ENCODE measurements around the gene OPCML.

DNA sequence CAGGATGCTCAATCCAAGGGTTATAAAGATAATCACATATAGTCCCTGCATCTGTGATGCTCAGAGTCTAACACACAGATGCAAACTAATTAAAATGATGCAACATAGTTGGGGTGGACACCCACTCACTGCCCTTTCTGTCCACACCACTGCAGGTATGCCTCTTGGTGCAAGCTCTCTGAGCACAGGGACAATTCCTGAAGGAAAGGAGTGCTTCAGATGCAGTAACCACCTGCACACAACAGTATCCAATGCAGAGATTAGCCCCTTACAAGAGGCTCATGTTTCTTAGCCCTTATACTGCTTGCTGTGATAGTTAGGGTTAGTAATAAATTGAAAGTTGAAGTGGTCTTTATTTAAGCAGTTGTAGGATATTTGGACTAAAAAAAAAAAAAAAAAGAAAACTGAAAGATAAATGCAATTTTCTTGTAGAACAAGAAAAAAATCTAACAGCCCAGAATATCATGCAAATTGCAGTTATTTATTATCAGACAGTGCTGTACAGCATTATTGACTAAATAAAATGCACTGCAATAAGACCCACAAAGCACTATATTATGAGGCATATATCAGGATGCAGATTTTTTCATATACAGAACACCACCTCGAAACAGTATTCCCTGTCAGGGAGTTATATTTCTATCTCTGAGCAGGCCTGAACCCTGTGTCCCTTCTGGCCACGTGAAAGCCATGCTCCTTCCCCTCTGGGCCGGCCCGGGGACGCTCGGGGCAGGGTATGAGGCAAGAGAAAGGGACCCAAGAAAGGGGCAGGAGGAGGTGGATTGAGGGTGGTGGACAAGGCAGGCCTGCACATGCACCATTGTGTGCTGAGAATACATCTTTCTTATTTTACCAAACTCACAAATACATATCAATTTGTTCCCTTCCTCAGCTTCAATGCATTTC lies 260.2 kb downstream of the OPCML start:
- TF ChIP-seq, protein P1, sequence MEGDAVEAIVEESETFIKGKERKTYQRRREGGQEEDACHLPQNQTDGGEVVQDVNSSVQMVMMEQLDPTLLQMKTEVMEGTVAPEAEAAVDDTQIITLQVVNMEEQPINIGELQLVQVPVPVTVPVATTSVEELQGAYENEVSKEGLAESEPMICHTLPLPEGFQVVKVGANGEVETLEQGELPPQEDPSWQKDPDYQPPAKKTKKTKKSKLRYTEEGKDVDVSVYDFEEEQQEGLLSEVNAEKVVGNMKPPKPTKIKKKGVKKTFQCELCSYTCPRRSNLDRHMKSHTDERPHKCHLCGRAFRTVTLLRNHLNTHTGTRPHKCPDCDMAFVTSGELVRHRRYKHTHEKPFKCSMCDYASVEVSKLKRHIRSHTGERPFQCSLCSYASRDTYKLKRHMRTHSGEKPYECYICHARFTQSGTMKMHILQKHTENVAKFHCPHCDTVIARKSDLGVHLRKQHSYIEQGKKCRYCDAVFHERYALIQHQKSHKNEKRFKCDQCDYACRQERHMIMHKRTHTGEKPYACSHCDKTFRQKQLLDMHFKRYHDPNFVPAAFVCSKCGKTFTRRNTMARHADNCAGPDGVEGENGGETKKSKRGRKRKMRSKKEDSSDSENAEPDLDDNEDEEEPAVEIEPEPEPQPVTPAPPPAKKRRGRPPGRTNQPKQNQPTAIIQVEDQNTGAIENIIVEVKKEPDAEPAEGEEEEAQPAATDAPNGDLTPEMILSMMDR (optimal IDR thresholded peaks at IDR 0.05 in 1 of 3, IDR thresholded peaks at IDR 0.05 in 1 of 3, conservative IDR thresholded peaks at IDR 0.05 in 1 of 3; ENCODE audit: extremely low read depth in 1 of 3, insufficient read depth in 2 of 3, low read length in 3 of 3): no peak
- no peak for TF ChIP-seq EZH2 (IDR thresholded peaks at IDR 0.05; ENCODE audit: low read length)

Measured in keratinocyte (primary cell).